ENCODE data around the gene RIPOR2.
"Not testable (repeated sequence)": the region's sequence is repeated elsewhere in the genome, so short reads cannot be mapped to it uniquely, and the experiment has no call there.

RIPOR2 gene

DNA sequence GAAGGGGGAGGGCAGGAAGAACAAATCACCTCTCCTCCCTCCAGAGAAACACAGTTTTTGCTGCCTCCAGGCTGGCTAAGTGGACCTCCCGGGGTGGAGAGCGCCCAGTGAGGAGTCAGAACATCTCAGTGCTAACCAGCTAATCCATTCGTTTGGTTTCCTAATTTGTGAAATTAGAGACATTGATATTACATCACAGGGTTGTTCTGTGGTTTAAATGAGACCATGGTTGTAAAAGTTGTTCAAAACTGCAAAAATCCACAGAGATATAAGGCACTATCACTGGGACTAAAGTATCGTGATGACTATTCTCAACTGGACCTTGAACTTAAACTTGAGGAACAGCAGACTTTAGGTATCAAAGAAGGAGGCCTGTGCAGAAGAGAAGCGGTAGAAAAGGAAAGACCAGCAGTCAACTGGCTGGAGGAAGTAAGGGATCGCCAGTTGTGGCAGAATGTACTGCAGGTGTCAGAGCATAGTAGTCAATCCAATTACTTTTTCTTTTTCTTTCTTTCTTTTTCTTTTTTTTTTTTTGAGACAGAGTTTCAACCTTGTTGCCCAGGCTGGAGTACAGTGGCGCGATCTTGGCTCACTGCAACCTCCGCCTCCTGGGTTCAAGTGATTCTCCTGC lies 33.9 kb downstream of the RIPOR2 start:
- DNase-seq: no peak

DNA sequence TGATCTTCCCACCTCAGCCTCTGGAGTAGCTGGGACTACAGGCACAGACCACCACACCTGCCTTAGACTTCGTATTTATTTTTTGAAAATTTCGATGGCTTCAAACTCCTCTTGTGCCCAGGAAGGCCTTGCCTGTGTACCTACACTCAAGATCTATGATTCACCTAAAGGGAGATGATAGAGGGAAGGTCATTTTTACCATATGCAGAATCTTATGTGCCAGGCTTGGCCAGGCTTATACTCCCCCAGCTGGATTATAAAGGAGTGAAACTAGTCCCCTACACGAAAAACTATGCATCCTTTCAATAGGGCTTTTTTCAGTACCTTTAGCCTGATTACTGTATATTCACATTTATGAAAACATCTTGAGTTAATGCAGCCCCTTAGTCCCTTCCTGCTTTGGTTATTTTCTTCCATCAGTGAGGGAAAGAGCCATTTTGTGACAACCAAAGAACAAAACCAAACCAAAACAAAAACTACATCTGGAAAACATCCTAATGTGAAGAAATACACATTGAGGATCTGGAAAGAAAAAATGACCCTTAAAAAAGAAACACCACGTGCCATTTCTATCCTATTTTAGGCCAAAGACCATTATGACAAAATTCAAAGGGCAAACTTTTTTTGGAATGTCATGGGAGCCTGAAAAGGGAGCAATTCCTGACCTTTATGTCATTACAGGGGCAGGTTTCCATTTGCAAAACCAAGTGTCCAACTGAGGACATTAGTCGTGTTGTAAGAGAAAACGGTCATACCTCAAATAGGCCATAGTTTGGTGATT lies 34.7 kb downstream of the RIPOR2 start:
- DNase-seq: no peak

DNA sequence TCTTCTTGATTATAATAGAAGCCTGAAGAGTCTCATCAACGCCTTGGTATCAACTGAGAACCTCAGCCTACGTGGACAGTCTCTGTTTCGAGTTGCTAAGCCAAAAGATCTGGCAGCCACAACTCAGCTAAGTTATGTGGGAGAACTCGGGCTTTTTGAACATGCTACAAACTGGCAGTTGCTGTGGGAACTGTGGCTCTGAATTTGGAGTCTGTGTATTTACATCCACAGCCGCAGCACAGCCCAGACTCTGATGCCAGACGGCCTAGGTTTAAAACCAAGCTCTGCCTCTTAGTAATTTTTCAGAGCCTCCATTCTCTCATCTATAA lies 35.8 kb downstream of the RIPOR2 start:
- DNase-seq: no peak

DNA sequence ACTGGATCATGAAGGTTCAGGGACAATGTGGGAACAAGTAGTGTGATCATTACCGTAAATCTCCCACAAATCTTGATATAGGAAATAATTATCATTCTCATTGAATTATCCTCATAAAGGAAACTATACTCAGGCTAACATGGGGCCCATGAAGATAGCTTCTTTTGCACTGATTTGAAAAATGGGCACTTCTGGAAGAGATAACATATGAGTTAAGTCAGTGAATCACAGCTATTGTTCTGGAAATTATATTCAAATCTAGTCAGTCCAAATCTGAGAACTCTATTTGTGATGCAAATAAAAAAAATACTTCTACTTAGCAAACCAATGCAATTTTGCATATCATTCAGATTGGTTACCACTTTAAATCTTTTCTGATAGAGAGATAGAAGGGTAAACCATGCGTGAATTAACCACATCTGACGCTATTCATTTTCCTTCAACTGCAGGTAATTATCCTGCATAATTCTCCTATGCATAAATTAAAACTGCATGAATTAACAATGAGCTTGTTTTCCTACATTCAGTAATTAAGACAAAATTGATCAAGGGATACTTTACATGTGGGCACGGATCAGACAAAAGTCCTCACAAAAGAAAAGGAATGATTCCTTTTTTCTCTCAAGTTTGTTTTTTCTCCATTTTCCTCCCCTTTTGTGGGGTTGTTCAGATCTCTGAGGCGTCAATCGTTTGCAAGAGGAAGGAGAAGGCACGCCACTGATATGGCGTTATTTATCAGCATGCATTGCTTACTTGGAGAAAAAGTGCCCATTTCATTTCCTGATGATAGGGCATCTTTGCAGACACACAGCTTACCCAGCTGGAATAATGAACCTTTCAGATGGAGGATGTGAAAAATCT lies 36.4 kb downstream of the RIPOR2 start:
- no peak for DNase-seq

DNA sequence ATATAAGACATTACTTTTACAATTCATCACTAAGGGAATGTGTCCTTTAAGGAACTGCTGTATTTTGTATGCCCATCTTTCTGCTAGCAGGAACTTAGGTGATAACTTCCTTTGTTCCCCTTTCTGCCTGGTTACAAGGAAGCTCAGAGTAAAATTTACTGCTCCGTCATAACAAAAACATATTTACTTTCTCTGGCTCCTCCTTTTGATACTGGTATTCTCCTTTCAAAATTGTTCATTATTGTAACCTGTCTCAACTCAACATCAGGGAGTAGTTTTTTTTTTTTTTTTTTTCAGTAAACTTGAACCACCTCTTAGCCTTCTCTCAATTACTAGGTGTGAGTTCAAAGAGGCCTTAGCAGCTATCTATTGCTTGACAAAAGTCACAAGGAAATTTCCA lies 37.1 kb downstream of the RIPOR2 start:
- DNase-seq: no peak

DNA sequence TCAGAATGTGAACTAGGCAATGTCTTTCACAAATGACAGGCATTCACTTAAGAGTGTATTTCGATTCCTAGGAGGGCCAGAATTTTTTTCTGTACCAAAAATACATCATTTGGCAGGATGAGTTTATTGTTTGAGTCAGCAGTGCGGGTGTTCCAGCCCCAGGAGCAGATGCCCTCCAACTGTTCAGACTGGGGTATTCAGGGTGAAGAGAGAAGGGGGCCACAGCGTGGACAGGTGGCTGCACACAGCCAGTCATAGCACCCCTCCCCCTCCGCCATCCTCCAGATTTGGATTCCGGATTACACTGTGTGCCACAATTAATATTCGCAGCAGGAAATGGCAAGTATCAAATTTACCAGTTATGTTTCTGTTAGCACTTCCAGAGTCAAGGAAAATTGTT lies 38.6 kb downstream of the RIPOR2 start:
- DNase-seq: no peak

DNA sequence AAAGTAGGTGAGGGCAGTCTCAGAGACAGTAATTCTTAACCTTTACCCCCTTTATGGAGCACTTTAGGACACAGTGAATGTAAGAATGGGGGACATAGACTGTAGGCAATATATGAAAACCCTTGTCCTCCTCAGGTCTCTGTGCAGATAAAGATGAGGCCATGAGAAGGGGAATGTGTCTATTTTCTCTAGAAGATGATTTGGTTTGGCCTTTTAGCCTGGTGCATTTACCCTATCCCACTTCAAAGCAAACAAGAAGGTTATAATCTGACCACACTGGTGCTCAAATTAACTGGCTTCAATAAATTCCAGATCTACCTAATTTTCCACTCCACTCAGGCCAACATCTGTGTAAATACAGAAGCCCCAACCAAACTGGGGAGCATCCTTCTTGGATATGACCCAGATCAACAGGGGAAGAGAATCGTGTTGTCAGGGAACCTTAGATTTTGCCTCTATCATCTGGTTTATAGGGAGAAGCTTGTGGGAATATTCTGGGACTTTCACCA lies 42.4 kb downstream of the RIPOR2 start:
- no peak for DNase-seq

DNA sequence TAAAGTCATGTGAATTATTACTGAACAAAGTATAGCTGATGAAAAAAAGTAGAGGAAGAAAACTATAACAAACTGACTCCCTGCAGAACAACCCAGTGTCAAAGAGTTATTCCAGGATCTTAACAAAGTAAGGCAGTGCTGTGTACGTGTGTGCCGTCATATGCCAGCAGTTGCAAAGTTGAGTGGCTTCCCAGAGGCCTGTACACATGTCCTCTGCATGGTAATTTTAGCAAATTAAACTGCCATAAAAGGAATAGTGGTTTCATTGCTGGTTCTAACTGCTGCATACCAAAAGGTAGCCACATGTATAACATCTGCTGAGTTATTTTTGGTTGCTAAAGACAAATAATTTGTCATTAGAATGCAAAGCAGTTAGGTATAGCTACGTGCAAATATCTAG lies 44.8 kb downstream of the RIPOR2 start:
- DNase-seq: no peak

DNA sequence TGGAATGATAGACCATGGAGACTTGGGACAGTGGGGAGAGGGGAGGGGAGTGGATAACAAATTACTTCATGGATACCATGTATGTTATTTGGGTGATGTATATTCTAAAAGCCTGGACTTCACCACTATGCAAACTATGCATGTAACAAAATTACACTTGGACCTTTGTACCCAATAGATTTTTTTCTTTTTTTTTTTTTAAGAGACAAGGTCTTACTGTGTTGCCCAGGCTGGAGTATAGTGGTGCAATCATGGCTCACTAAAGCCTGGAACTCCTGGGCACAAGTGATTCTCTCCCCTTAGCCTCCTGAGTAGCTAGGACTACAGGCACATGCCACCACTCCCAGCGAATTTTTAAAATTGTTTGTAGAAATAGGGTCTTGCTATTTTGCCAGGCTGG lies 45.3 kb downstream of the RIPOR2 start:
- no peak for DNase-seq

DNA sequence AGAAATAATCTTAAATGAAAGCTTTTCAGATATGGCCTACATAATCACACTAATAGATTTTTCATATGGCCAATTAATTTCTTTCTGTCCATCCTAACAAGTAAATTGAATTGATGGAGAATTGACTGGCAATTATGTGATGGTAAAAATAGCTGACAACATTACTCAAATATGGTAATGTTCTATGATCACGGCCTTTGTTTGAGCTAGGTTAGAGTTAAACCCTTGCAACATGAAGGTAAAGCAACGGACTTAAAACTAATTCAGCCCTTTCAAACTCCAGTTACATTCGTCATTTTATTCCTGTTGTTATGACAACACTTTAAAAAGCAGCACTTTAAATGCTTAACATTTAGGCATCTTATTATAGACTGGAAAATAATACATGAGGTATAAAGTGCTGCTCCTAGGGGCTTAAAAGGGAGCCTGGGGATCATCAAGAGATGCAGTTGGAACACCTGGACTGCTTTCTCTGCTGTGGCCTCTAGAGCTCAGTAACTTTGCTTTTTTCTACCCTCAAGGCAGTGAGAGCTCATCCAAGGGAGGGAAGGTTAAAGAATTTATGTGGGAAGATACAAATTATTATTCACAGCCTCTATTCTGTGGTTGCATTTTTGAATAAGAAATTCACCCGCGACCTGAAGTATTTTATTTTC lies 46.9 kb downstream of the RIPOR2 start:
- no peak for DNase-seq

DNA sequence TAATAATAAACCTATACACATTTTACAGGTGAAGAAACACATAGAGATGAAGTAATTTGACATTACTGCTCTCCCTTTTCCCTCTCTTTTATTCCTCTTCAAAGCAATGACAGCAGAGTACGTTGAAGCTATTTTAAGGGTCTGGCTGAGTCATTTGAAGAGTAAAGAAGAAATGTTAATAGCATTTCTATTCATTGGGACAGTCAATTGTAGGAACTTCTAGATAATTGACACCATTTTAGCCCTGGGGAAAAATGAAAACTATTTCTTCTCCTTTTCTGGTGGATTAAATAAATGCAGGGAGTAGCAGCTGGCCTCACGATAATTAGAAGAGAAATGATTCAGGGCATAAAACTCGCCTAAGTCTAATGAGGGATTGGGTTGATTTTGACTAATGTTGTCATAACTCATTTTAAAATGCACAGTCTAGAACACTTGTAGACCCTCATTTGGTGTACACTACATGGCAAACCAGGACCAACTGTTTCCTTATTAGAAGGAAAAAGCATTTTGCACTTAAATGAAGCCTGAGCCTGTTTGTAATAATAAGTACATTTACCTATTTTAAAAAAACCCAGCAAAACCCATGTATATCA lies 48.1 kb downstream of the RIPOR2 start:
- DNase-seq: no peak

DNA sequence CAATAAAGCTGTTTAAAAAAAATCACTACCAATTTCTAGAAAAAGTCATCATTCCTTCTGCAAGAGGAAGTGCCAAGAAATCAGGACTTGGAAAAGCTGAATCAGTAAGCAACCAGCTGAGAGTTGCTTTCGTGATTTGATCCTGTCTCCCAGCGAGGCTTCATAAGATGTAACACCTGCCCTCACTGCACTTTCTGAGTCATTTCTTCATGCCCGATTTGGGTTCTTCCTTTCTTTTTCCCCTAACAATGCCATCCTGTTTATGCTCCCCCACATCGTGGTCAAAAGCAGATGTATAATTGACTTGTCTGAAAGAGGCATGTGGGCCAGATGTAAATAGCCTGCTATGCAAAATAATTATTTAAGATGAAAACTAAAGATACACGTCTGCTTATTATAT lies 52.1 kb downstream of the RIPOR2 start:
- DNase-seq: no peak

DNA sequence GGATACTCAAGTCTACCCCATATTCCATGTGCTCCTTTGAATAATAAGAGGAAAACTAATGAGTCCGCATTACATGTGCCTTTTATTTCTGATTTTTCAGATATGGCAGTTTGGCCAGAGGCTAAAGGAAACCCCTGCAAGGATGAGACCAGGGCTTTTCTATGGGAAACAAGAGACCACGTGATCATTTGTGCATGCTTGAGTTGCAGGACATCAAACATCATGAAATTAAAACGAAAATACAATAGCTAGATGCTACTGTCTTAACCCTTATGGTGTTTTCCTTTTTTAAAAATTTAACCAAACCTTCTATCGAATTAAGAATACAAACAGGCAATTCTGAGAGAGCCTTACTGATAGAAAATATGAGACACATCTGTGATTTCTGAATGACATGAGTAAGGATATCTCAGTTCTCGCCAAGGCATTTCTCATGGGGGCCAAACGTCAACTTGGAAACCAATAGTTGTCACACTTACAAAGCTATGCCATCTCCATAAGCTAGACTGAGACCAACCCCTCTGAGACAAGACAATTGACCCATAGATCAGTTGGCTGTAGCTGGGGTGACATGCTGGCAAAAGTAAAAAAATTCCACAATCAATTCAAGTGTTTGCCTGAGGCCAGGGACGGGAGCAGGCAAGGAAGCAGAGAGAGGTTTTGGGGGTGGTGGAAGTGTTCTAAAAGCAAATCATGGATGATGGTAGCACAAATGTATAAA lies 52.8 kb downstream of the RIPOR2 start:
- no peak for DNase-seq

DNA sequence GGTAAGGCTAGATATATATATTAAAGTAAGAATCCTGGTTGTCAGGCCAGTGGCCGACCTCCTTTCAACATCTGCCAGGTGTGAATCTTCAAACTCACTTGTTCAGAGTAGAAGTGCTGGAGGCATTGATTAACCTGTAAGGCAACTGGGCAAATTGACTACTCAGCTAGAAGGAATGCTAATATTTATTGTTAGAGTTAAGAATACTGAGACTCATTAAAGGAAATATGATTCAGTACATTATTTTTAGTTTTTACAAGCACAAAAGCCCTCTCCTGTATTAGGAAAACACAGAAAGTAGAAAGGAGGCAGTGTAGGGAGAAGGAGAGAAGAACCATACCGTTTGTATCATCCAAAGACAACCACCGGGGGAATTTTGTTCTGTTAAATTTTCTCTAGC lies 53.5 kb downstream of the RIPOR2 start:
- DNase-seq: no peak

DNA sequence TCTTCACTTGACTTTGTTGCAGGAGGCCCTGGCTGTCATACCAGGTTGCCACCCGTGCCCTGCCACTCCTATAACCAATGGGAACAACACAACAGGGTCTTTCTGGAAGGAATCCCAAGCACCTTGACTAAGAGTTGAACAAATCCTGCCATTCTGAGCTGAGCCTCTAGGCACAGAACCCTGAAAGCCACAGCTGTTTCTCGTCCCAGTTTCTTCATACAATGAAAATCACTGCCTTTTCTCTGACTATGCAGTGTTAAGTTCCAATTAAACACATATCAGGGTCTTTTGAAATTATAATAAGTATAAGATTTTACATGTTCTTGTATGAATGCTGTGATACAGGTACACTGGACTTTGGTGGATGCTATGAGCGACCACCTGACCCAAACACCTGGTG lies 54.4 kb downstream of the RIPOR2 start:
- no peak for DNase-seq

DNA sequence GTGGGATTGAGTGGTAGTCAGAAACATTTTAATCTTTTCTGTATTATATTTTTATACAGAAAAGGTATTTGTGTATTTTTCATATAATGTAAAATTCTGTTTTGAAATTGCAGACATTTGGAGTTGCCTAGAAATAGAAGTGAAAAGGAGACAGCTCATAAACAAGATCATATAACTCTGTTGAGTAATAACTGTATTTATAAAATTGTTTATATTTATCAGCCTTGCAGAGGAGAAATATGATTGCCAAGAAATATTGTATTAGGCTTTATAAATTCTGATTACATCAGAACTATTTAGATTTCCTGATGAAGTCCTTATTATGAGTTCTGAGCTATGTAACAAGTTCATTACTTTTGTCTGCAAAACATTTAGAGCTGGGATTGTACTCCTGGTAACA lies 55.3 kb downstream of the RIPOR2 start:
- no peak for DNase-seq

DNA sequence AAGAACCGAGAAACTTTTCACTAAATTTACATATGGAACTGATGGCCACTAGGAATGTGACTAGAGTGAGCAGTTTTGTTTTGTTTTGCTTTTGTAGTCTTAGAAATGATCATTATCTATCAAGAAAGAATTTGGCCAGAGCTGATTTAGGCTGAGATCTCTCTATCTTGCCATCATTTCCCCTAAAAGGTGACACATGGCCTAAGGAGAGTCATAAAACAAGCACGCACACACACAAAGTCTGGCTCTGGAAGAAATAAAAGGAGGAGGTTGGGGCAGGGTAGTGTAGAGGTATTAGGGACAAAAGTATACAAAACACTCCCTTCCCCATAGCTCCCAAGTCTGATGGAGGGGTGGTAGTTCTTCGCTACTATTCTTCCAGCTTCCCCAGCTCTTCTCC lies 56.4 kb downstream of the RIPOR2 start:
- no peak for DNase-seq

DNA sequence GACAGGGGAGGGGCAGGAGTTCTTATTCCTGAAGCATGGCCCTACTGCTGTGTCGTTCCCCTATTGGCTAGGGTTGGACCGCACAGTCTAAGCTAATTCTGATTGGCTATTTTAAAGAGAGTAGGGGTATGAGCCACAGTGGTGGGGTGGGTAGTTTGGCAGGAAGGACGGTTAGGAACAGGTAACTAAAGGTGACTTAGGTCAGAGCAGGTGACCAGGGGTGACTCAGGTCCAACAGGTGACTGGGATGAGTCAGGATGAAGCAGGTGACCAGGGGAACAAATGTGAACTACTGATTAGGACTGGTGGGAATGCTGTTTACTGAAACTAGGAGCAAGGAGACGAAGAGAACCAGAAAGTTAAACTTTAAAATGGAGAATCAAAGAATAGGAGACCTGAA lies 58.0 kb downstream of the RIPOR2 start:
- DNase-seq: not testable (repeated sequence)

DNA sequence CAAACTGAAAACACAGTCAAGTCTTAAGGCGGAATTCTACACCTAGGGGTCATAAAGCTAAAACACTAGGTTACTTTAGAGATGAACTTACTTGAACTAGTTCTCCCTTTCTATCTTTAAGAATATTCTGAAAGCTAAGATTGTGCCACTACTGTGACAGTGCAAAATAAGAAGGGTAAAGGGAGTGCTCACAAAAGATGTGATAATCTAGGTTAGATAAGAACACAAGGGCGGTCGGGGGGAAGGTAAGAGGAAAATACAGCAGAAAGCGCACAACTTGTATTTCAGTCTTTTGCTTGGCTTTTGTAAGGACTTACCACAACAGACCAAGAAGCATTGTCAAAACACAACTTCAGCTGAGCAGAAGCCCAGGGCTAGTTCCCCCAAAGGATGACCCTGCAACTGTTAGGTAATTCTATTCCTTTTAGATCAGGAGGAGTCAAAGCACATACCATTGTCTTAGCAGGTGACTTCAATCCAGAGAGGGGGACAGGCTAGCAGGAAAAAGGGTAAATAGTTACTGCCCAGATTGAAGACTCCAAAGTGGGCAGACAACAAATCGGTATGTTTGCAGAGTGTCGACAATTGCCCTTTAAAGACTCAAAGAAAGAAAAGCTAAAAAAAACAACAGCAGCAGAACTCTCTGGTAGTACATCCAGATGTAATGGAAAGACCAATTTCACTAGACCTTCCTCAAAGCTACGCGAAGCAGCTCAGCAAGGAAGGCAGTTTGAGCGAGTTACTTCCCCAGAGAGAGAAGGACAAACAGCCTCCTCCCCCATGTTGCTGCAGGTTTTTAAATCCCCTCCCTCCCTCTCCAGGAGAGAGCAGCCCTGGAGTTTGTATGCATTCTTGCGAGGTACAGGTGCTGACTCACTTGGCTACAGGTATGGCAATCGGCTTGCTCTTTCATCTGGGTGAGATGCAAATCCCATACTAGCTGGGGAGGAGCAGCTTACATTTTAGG lies 59.0 kb downstream of the RIPOR2 start:
- DNase-seq: no peak

DNA sequence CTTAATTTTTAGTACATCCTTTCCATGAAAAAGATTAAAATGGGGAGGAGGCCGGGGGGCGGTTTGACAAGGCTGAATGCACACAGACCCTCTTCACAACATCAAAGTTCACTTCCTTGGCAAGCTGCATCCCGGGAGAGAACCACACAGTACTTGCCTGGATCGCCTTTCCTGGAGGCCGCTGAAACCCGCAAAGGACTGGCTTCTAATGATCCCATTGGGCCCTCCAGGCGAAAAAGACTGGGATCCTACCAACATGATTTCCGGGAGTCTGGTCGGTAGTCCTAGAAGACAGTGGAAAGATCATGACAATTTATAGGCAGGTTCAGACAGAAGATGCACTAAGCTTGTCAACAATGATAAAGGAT lies 60.2 kb downstream of the RIPOR2 start:
- DNase-seq: no peak
